Erythroblast (primary cell): Measurements from ENCODE around the gene TMEM51.

Source experiments
- GATA1 ChIP-seq: IDR thresholded peaks from 2 replicates; pipeline ENCODE4 v1.6.1; 2011; ENCODE audit warnings: low read depth, mild to moderate bottlenecking, control low read depth, low read length, moderate library complexity
- POLR2A ChIP-seq: IDR thresholded peaks from 2 replicates; pipeline ENCODE4 v1.6.1; 2011; ENCODE audit warnings: mild to moderate bottlenecking, low read length

- TF ChIP-seq POLR2A (no peak), GATA1 (no peak)
These were observed 91.3 kb downstream of the TMEM51 start for GRCh38 chr1:15244813-15245212.
